Measurements from ENCODE around the gene TRPM8.

DNA sequence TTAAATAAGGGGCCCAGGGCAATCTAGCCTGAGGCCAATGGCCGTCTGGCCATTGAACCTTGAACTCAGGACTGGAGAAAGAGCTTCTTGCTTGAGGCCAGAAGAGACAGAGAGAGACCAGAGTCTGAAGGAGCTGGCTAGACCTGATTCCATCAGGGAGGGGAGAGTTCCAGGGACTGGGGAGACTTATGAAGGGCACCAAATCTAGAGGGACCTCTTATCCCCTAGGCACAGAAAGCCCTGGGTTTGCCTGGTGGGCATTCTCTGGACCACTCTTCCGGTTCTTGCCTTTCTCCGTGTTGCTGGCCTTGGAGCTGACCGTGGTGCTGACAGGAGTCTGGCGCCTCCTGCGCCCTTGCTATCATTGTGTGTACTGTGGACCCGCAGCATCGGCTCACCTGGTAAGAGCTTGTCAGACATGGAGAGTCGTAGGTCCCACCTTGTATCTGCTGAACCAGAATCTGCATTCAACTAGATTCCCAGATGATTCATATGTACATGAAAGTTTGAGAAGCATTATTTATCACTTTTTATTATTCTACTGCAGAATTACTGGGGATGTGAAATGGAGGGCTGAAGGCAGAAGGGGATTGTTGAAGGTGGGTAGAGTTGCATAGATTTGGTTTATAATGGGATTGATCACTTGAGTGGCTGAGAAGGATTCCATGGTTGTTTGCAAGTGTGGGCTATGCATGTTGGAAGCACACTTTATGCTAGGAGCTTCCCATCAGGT is 4.3 kb upstream of the TRPM8 start:
- TF ChIP-seq, protein P1, sequence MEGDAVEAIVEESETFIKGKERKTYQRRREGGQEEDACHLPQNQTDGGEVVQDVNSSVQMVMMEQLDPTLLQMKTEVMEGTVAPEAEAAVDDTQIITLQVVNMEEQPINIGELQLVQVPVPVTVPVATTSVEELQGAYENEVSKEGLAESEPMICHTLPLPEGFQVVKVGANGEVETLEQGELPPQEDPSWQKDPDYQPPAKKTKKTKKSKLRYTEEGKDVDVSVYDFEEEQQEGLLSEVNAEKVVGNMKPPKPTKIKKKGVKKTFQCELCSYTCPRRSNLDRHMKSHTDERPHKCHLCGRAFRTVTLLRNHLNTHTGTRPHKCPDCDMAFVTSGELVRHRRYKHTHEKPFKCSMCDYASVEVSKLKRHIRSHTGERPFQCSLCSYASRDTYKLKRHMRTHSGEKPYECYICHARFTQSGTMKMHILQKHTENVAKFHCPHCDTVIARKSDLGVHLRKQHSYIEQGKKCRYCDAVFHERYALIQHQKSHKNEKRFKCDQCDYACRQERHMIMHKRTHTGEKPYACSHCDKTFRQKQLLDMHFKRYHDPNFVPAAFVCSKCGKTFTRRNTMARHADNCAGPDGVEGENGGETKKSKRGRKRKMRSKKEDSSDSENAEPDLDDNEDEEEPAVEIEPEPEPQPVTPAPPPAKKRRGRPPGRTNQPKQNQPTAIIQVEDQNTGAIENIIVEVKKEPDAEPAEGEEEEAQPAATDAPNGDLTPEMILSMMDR (conservative IDR thresholded peaks at IDR 0.05 in 1 of 2, IDR thresholded peaks at IDR 0.05 in 1 of 2; ENCODE audit: low read depth in 1 of 2, low read length in 2 of 2) = no peak
- TF ChIP-seq EZH2 (IDR thresholded peaks at IDR 0.05; ENCODE audit: low read length, missing control alignments) = no peak
